Fibroblast of the aortic adventitia (primary cell): ENCODE results near the gene ACTN2. TPM values are rescaled to one million over a fixed set of nuclear protein-coding genes. Genes with fewer than 3 reads are reported as not detected.

Experiments
- DNase-seq: peaks from one replicate; pipeline ENCODE4 v3.0.0-alpha.2; 2010; ENCODE audit warnings: low read depth
- H3K4me3 ChIP-seq: 2 replicates; pipeline ENCODE4 v1.5.1; 2011; ENCODE audit warnings: low read depth, mild to moderate bottlenecking, control low read depth, low read length, moderate library complexity
- total RNA-seq: library from RNA; depleted of rRNA; stranded (reverse); fragments of >200 nt; gene quantifications from 2 replicates; pipeline ENCODE4 v1.2.3, GENCODE V29; 2012; ENCODE audit warnings: low replicate concordance
- TF ChIP-seq, protein P1 (sequence below): IDR thresholded peaks from 2 replicates; pipeline ENCODE4 v1.5.1; 2011; ENCODE audit warnings: mild to moderate bottlenecking, low read length, control low read depth, inconsistent platforms; ENCODE audit not compliant: insufficient read depth

ACTN2 gene
- total RNA-seq, 1 donor, result 0.18 TPM

- TF ChIP-seq, protein P1, sequence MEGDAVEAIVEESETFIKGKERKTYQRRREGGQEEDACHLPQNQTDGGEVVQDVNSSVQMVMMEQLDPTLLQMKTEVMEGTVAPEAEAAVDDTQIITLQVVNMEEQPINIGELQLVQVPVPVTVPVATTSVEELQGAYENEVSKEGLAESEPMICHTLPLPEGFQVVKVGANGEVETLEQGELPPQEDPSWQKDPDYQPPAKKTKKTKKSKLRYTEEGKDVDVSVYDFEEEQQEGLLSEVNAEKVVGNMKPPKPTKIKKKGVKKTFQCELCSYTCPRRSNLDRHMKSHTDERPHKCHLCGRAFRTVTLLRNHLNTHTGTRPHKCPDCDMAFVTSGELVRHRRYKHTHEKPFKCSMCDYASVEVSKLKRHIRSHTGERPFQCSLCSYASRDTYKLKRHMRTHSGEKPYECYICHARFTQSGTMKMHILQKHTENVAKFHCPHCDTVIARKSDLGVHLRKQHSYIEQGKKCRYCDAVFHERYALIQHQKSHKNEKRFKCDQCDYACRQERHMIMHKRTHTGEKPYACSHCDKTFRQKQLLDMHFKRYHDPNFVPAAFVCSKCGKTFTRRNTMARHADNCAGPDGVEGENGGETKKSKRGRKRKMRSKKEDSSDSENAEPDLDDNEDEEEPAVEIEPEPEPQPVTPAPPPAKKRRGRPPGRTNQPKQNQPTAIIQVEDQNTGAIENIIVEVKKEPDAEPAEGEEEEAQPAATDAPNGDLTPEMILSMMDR, result no peak
- no peak overlapping the region for H3K4me3 ChIP-seq
- DNase-seq, result no peak
Observed at GRCh38 chr1:236808005-236808404, 121.7 kb downstream of the ACTN2 start.

- TF ChIP-seq, protein P1, result no peak
- DNase-seq, result no peak
- H3K4me3 ChIP-seq, result no peak overlapping the region
Observed at GRCh38 chr1:236808564-236809130, 122.3 kb downstream of the ACTN2 start.

DNA sequence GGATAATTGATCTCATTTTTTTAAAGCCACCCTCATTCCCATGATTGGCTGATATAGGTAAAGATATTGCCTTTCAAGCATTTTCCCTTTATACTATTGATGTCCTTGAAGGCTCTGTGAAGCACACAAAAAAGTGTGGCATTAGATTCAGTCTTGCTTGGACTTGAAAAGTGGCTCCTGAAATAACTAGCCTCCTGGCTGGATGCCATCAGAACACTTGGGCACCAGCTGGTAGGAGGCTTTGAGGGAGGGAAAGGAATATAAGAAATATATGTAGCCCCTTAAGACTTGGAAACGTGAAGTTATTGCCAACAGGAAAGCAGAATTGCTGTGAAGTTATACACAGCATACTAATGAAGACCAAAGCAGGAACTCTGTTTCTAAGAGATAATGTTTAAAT is 122.8 kb downstream of the ACTN2 start:
- TF ChIP-seq, protein P1, result no peak
- no peak for DNase-seq
- H3K4me3 ChIP-seq, result no peak overlapping the region

GRCh38 chr1:236810018-236810417 is 123.7 kb downstream of the ACTN2 start:
- TF ChIP-seq, protein P1, result no peak
- no peak overlapping the region for H3K4me3 ChIP-seq
- DNase-seq, result no peak

DNA sequence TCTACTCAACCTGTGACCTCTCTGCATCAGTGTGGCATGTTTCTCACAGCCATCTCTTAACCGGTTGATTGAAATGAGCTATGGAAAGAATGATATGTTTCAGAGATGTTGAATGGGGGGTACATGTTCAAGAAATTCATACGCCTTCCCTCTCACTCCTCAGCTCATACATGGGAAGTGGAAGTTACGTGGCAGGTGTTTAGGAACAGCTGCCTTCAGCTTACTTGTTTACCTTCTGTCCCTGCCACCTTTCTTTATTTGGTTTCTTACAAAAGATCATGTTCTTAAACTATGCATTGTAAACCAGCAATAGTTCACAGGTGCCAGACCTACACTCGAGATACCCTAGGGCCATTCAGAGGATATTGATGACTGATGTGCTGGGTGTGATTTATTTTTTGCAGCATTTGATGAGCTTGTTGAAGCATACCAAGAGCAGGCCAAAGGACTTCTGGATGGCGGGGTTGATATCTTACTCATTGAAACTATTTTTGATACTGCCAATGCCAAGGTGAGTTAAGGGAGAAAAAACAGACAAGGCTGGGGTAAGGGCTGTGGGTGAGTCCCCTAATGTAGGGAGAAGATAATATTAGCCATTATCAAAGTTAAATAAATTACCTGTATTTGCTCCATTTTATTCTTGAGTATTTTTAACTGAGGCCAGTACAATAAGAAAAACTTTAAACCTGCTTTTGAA is 126.2 kb downstream of the ACTN2 start:
- DNase-seq, result no peak
- TF ChIP-seq, protein P1, result no peak
- no peak overlapping the region for H3K4me3 ChIP-seq

Other genes with a start within 250 kb of the ACTN2 start
- 58.4 and 64.8 TPM in 2 replicates for gene LGALS8, start 162.5 kb upstream of the ACTN2 start, total RNA-seq
- gene HEATR1, start 82.0 kb upstream of the ACTN2 start, total RNA-seq, result 48.6 and 62.5 TPM in 2 replicates
- gene MTR, start 108.8 kb downstream of the ACTN2 start, total RNA-seq, result 28.5 and 38.4 TPM in 2 replicates